Measurements from ENCODE around the gene SCAF4.

Gene SCAF4

GRCh38 chr21:31707499-31707898 lies 24.4 kb downstream of the SCAF4 start:
- Histone ChIP-seq H3K4me2 (ENCODE audit: low read depth, low read length, poor library complexity, severe bottlenecking) (no peak overlapping the region), H2AFZ (ENCODE audit: low read depth, low read length, severe bottlenecking) (no peak overlapping the region), H3K36me3 (ENCODE audit: low read length) (peaks cover 34% of the 10 kb centered on the region; the same call in 1 of the 2 replicates), H3K9me2 (replicated peaks; ENCODE audit: insufficient read depth, low read length) (no peaks in the 10 kb centered on the region), H3F3A (ENCODE audit: insufficient read depth) (peaks cover 11% of the 10 kb centered on the region; the same call in 1 of the 2 replicates), H3K9me3 (ENCODE audit: insufficient read depth, low read length) (no peaks in the 10 kb centered on the region), H4K20me1 (ENCODE audit: low read depth, low read length) (peaks cover 70% of the 10 kb centered on the region), H3K79me2 (ENCODE audit: insufficient read depth, low read length) (peaks cover 98% of the 10 kb centered on the region), H3K27me3 (ENCODE audit: low read length) (no peaks in the 10 kb centered on the region), H3K9ac (ENCODE audit: low read length) (no peak overlapping the region), H3K4me3 (ENCODE audit: insufficient read depth, low read length, poor library complexity, severe bottlenecking) (no peak overlapping the region), H3K27ac (ENCODE audit: low read depth, low read length) (no peak overlapping the region)
- TF ChIP-seq EZH2phosphoT487 (conservative IDR thresholded peaks at IDR 0.05; ENCODE audit: low read length) (no peak), CTCF (IDR thresholded peaks at IDR 0.05; ENCODE audit: insufficient read depth, low read length, poor library complexity, severe bottlenecking) (no peak)

GRCh38 chr21:31706562-31706961 lies 25.4 kb downstream of the SCAF4 start:
- H3K36me3 ChIP-seq (ENCODE audit: low read length) = peaks cover 42% of the 10 kb centered on the region
- H3K27me3 ChIP-seq (ENCODE audit: low read length) = no peaks in the 10 kb centered on the region
- no peak overlapping the region for H3K27ac ChIP-seq (ENCODE audit: low read depth, low read length)
- peaks cover 11% of the 10 kb centered on the region; the same call in 1 of the 2 replicates for H3F3A ChIP-seq (ENCODE audit: insufficient read depth)
- no peak overlapping the region for H3K9ac ChIP-seq (ENCODE audit: low read length)
- peaks cover 97% of the 10 kb centered on the region for H3K79me2 ChIP-seq (ENCODE audit: insufficient read depth, low read length)
- no peak for TF ChIP-seq EZH2phosphoT487 (conservative IDR thresholded peaks at IDR 0.05; ENCODE audit: low read length)
- no peak for TF ChIP-seq CTCF (IDR thresholded peaks at IDR 0.05; ENCODE audit: insufficient read depth, low read length, poor library complexity, severe bottlenecking)
- no peak overlapping the region for H2AFZ ChIP-seq (ENCODE audit: low read depth, low read length, severe bottlenecking)
- H3K4me2 ChIP-seq (ENCODE audit: low read depth, low read length, poor library complexity, severe bottlenecking) = no peak overlapping the region
- H4K20me1 ChIP-seq (ENCODE audit: low read depth, low read length) = peaks cover 65% of the 10 kb centered on the region
- no peaks in the 10 kb centered on the region for H3K9me3 ChIP-seq (ENCODE audit: insufficient read depth, low read length)
- H3K9me2 ChIP-seq (replicated peaks; ENCODE audit: insufficient read depth, low read length) = no peaks in the 10 kb centered on the region
- no peak overlapping the region for H3K4me3 ChIP-seq (ENCODE audit: insufficient read depth, low read length, poor library complexity, severe bottlenecking)

GRCh38 chr21:31700040-31700439 lies 31.9 kb downstream of the SCAF4 start:
- Histone ChIP-seq H3K36me3 (ENCODE audit: low read length) (peaks cover 89% of the 10 kb centered on the region), H3K27ac (ENCODE audit: low read depth, low read length) (no peak overlapping the region), H3K4me3 (ENCODE audit: insufficient read depth, low read length, poor library complexity, severe bottlenecking) (no peak overlapping the region), H4K20me1 (ENCODE audit: low read depth, low read length) (peaks cover 18% of the 10 kb centered on the region), H3K9ac (ENCODE audit: low read length) (no peak overlapping the region), H2AFZ (ENCODE audit: low read depth, low read length, severe bottlenecking) (no peak overlapping the region), H3K9me3 (ENCODE audit: insufficient read depth, low read length) (no peaks in the 10 kb centered on the region), H3F3A (ENCODE audit: insufficient read depth) (peaks cover 8% of the 10 kb centered on the region; the same call in 1 of the 2 replicates), H3K27me3 (ENCODE audit: low read length) (no peaks in the 10 kb centered on the region), H3K4me2 (ENCODE audit: low read depth, low read length, poor library complexity, severe bottlenecking) (no peak overlapping the region), H3K79me2 (ENCODE audit: insufficient read depth, low read length) (peaks cover 50% of the 10 kb centered on the region), H3K9me2 (replicated peaks; ENCODE audit: insufficient read depth, low read length) (no peaks in the 10 kb centered on the region)
- no peak for TF ChIP-seq CTCF (IDR thresholded peaks at IDR 0.05; ENCODE audit: insufficient read depth, low read length, poor library complexity, severe bottlenecking)
- TF ChIP-seq EZH2phosphoT487 (conservative IDR thresholded peaks at IDR 0.05; ENCODE audit: low read length) = no peak

All from SU-DHL-6 (cell line).